Upper lobe of left lung (tissue), 6 donors: ENCODE data around the gene FBXL15. TPM values are rescaled to one million over a fixed set of nuclear protein-coding genes. Genes with fewer than 3 reads are reported as not detected.

Experiments
- ATAC-seq, 2 donors: fragments of 200-7000 bp; cut with Tn5 transposase; one replicate each; pipeline ENCODE4 v1.9.1; 2022; ENCODE audit warnings: mild to moderate bottlenecking in 2 of 2, moderate library complexity in 2 of 2; ENCODE audit not compliant: low FRiP score in 2 of 2
- DNase-seq, 2 donors: peaks; one replicate each; pipeline ENCODE4 v3.0.0-alpha.2; 2019 to 2020
- H3K27ac ChIP-seq, 4 donors: fragments of 200-600 bp; sonication (generic); one replicate each; pipeline ENCODE4 v1.5.1; 2016 to 2019
- H3K27me3 ChIP-seq, 4 donors: fragments of 200-600 bp; sonication (generic); one replicate each; pipeline ENCODE4 v1.5.1; 2017 to 2019
- H3K36me3 ChIP-seq, 4 donors: fragments of 200-600 bp; sonication (generic); one replicate each; pipeline ENCODE4 v1.5.1; 2016 to 2019
- H3K4me1 ChIP-seq, 4 donors: fragments of 200-600 bp; sonication (generic); one replicate each; pipeline ENCODE4 v1.5.1; 2018 to 2019
- H3K4me3 ChIP-seq, 4 donors: fragments of 200-600 bp; sonication (generic); one replicate each; pipeline ENCODE4 v1.5.1; 2017 to 2019; ENCODE audit warnings: mild to moderate bottlenecking in 2 of 4, moderate library complexity in 1 of 4
- H3K9me3 ChIP-seq, 4 donors: fragments of 200-600 bp; sonication (generic); one replicate each; pipeline ENCODE4 v1.5.1; 2018 to 2019
- EP300 ChIP-seq, 4 donors: sonication (generic); formaldehyde crosslinking; IDR thresholded peaks; one replicate each; pipeline ENCODE4 v1.5.1; 2017; ENCODE audit warnings: antibody characterized with exemption in 4 of 4, control low read depth in 2 of 4
- POLR2A ChIP-seq, 4 donors: fragments of 450-650 bp; IDR thresholded peaks; one replicate each; pipeline ENCODE4 v1.5.1; 2016 to 2017; ENCODE audit warnings: antibody characterized with exemption in 4 of 4, mild to moderate bottlenecking in 2 of 4
- POLR2AphosphoS5 ChIP-seq, 2 donors: sonication (generic); formaldehyde crosslinking; IDR thresholded peaks; one replicate each; pipeline ENCODE4 v1.5.1; 2017; ENCODE audit warnings: antibody characterized with exemption in 2 of 2
- WGBS, 2 donors: methylation state at CpG; one replicate each; pipeline ENCODE4 v1.1.5; 2017 to 2018; 5-methylcytosine and 5-hydroxymethylcytosine counted together
- total RNA-seq, 6 donors: library from RNA; depleted of rRNA in 4 of 6; stranded (reverse); fragments of >200 nt in 4 of 6; gene quantifications; one replicate each; pipeline versions ENCODE4 v1.1.0 to v1.2.1, GENCODE V29; 2016 to 2021
- TF ChIP-seq, protein P1 (sequence below), 6 experiments: fragments of 450-650 bp in 4 of 6; fragments of 200-600 bp in 2 of 6; sonication (generic) in 2 of 6; IDR thresholded peaks; one replicate each; pipeline ENCODE4 v1.5.1; 2016 to 2019; ENCODE audit warnings: antibody characterized with exemption in 6 of 6
- donor health status: DM: no; HTN: no; CAD: no; lungs with moderate emphysema.
- donor health status: DM: no; HTN: yes; CAD: no; lungs with severe emphysema.

Gene FBXL15
- total RNA-seq, 6 donors from 2014 or later = 18.5 to 70.2 (median 26.8) TPM

DNA sequence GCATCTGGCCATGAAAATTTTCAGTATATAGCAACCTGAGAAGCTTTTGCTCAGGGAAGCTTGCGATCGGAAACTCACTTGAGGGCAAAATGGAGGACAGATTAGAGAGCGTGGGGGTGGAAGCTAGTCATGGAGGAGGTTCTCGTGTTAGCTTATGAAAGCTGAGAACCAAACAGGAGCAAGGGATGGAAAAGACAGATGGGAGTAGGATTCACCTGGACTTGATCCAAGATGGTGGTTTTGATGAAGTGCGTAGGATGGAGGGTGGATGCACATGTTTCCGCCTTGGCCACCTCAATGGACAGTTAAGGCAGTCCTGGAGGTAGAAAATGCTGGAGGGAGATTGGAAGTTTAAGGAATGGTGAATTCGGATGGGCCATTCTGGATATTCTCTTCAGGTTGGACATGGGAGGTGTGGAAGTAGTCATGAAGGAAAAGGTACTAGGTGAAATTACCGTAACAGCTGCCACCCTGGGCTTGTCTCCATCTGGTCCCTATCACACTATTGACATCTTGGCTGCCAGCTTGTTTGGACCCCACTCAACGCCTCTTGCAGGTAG lies 37.0 kb downstream of the FBXL15 start:
- H3K27me3 ChIP-seq = no peaks in the 10 kb centered on the region
- H3K4me3 ChIP-seq = no peak overlapping the region
- no peaks in the 10 kb centered on the region for H3K36me3 ChIP-seq
- TF ChIP-seq POLR2AphosphoS5 (IDR thresholded peaks at IDR 0.05) = no peak
- TF ChIP-seq EP300 (IDR thresholded peaks at IDR 0.05) = no peak
- TF ChIP-seq POLR2A (IDR thresholded peaks at IDR 0.05) = no peak
- TF ChIP-seq, protein P1, sequence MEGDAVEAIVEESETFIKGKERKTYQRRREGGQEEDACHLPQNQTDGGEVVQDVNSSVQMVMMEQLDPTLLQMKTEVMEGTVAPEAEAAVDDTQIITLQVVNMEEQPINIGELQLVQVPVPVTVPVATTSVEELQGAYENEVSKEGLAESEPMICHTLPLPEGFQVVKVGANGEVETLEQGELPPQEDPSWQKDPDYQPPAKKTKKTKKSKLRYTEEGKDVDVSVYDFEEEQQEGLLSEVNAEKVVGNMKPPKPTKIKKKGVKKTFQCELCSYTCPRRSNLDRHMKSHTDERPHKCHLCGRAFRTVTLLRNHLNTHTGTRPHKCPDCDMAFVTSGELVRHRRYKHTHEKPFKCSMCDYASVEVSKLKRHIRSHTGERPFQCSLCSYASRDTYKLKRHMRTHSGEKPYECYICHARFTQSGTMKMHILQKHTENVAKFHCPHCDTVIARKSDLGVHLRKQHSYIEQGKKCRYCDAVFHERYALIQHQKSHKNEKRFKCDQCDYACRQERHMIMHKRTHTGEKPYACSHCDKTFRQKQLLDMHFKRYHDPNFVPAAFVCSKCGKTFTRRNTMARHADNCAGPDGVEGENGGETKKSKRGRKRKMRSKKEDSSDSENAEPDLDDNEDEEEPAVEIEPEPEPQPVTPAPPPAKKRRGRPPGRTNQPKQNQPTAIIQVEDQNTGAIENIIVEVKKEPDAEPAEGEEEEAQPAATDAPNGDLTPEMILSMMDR (IDR thresholded peaks at IDR 0.05) = no peak
- 84 to 88% methylated on average over 9 of the region's 9 CpGs for WGBS, 2 donors
- no peaks in the 10 kb centered on the region for H3K9me3 ChIP-seq
- peaks cover 26 to 60% (median 50%) of the 10 kb centered on the region in 4 donors for H3K4me1 ChIP-seq
- no peak overlapping the region for H3K27ac ChIP-seq
- ATAC-seq (no peak), DNase-seq (no peak)

DNA sequence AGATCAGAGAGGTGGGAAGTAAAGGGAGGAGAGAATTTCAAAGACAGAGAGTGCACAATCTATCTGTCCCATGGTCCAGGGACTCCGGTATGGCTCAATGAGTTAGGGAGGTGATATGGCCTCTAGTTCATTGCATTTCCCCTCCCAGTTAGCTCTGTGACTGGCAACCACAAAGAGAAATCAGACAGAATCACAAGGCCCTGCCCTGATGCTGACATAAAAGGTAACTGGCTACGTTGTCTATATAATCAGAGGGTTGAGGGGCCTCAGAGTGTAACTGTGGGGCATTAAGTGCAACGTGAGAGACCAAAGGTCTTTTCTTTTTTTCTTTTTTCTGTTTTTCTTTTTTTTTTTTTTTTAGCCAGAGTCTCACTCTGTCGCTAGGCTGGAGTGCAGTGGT lies 38.0 kb downstream of the FBXL15 start:
- Histone ChIP-seq H3K9me3 (no peaks in the 10 kb centered on the region), H3K27ac (no peak overlapping the region), H3K4me1 (peaks cover 29 to 54% (median 45%) of the 10 kb centered on the region in 4 donors), H3K36me3 (no peaks in the 10 kb centered on the region), H3K4me3 (no peak overlapping the region), H3K27me3 (no peaks in the 10 kb centered on the region)
- TF ChIP-seq POLR2AphosphoS5 (IDR thresholded peaks at IDR 0.05) (no peak), POLR2A (IDR thresholded peaks at IDR 0.05) (no peak), EP300 (IDR thresholded peaks at IDR 0.05) (no peak)
- TF ChIP-seq, protein P1 (IDR thresholded peaks at IDR 0.05) = no peak
- DNase-seq (no peak), ATAC-seq (no peak)
- WGBS, 2 donors = 75 to 76% methylated on average over 4 of the region's 4 CpGs

DNA sequence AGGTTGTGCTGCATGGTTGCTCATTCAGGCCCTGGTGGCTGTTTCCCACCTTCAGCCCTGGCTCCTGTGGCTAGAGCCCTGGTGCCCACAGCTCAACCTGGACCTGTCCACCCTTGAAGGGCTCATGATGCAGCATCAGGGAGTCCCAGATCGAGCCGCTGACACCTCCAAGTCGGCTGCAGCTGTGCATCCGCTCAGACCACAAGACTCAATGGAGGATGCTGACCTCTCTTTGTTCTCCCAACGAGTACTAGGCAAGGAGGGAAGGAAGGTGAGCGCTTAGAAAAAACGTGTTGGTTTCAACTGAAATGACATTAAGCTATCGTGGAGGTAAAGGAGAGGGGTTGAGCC lies 40.2 kb downstream of the FBXL15 start:
- DNase-seq (no peak), ATAC-seq (no peak)
- Histone ChIP-seq H3K4me3 (peak overlapping the region; percentile 45 to 72 (median 61)), H3K9me3 (no peaks in the 10 kb centered on the region), H3K27ac (peak overlapping the region in 3 of 4 donors; percentile 74 to 87 (median 83)), H3K27me3 (no peaks in the 10 kb centered on the region), H3K4me1 (peaks cover 21 to 36% (median 32%) of the 10 kb centered on the region in 4 donors), H3K36me3 (no peaks in the 10 kb centered on the region)
- WGBS, 2 donors = 28 to 32% methylated on average over 8 of the region's 8 CpGs
- TF ChIP-seq, protein P1 (IDR thresholded peaks at IDR 0.05) = no peak
- TF ChIP-seq POLR2A (IDR thresholded peaks at IDR 0.05) (no peak), POLR2AphosphoS5 (IDR thresholded peaks at IDR 0.05) (no peak), EP300 (IDR thresholded peaks at IDR 0.05) (no peak)

DNA sequence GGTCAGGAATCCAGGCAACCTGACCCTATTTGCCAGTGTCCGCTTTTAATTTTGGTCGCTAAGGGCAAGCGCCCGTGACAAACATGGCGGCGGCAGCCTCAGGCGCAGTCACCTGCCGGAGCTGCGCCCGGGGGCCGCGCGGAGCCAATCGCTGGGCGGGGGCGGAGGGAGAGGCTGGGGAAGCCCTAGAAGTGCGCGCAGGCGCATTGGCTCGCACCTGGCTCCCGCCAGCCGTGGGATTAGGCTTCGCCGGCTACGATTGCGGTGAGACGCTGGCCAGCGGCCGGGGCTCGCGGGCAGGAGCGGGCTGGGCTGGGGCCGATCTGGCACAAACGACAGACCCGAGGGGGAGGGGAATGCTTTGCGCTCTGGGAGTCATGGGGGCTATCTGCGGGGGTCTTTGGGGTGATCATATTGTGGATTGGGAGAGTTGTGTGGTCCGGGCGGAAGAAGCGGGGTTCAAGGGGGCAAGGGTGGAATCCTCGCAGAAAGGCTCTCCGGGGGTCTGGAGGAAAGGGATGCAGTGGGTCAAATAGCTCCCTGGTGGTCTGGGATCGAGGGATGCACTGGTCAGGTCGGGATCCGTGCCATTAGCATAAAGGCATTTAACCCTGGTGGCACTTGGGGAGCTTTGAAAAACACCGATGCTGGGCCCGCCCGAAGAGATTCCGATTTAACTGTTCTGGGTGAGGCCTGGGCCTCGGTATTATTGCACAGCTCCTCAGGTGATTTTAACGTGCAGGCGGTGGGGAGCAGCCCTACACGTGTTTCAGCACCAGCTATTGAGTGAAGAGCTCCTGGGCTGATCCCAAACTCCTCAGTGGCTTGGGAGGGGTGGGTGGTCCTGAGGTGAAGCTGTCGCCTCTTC lies 40.8 kb downstream of the FBXL15 start:
- Histone ChIP-seq H3K9me3 (no peaks in the 10 kb centered on the region), H3K27ac (peak overlapping the region; percentile 27 to 87 (median 78)), H3K36me3 (no peaks in the 10 kb centered on the region), H3K4me1 (peaks cover 21 to 32% (median 28%) of the 10 kb centered on the region in 4 donors), H3K4me3 (peak overlapping the region; percentile 45 to 72 (median 61)), H3K27me3 (no peaks in the 10 kb centered on the region)
- DNase-seq (peak; percentile 97 to 99), ATAC-seq (peak; percentile 94 to 95)
- 4 to 12% methylated on average over 20 to 53 of the region's 54 CpGs for WGBS, 2 donors
- TF ChIP-seq, protein P1 (IDR thresholded peaks at IDR 0.05) = no peak
- TF ChIP-seq POLR2A (IDR thresholded peaks at IDR 0.05) (peak in 2 of 4 donors; percentile 48 to 88), EP300 (IDR thresholded peaks at IDR 0.05) (no peak), POLR2AphosphoS5 (IDR thresholded peaks at IDR 0.05) (peak; percentile 61)
